Keratinocyte (primary cell): ENCODE results near the gene BCAT1. TPM values are rescaled to one million over a fixed set of nuclear protein-coding genes. Genes with fewer than 3 reads are reported as not detected.
"Not testable (repeated sequence)": the region's sequence is repeated elsewhere in the genome, so short reads cannot be mapped to it uniquely, and the experiment has no call there.

Experiments used
- DNase-seq: peaks from one replicate; pipeline ENCODE4 v3.0.0-alpha.2; 2011; ENCODE audit warnings: low read depth, missing footprints, low spot score
- FAIRE-seq: peaks from 2 replicates; lab custom pipeline; 2011; peaks lifted over from hg19 to GRCh38; lab: Jason Lieb, UNC
- H2AFZ ChIP-seq: 2 replicates; pipeline ENCODE4 v1.6.0; 2012; ENCODE audit warnings: low read length, control low read depth, inconsistent platforms; ENCODE audit not compliant: control insufficient read depth
- H3K27ac ChIP-seq: 2 replicates; pipeline ENCODE4 v1.5.1; 2011; ENCODE audit warnings: low read length; ENCODE audit not compliant: control insufficient read depth, insufficient read depth
- H3K27me3 ChIP-seq: 3 replicates; pipeline ENCODE4 v1.6.0; 2011; ENCODE audit warnings: low read length; ENCODE audit not compliant: control insufficient read depth, insufficient read depth; ENCODE audit errors: extremely low read depth
- H3K36me3 ChIP-seq, 2 experiments: 2 replicates in 1 of 2; 3 replicates in 1 of 2; pipeline ENCODE4 v1.5.1; 2011; ENCODE audit warnings: low read length in 2 of 2, mild to moderate bottlenecking in 1 of 2; ENCODE audit not compliant: control insufficient read depth in 2 of 2, insufficient read depth in 2 of 2; ENCODE audit errors: extremely low read depth in 1 of 2
- H3K4me1 ChIP-seq: 3 replicates; pipeline ENCODE4 v1.5.1; 2011; ENCODE audit warnings: low read length; ENCODE audit not compliant: control insufficient read depth, insufficient read depth; ENCODE audit errors: extremely low read depth
- H3K4me2 ChIP-seq: 3 replicates; pipeline ENCODE4 v1.6.0; 2011; ENCODE audit warnings: low read depth, low read length; ENCODE audit not compliant: control insufficient read depth, insufficient read depth; ENCODE audit errors: extremely low read depth
- H3K4me3 ChIP-seq, 3 experiments: fragments of 200-600 bp in 1 of 3; sonication (generic) in 1 of 3; 2 replicates in 2 of 3; 3 replicates in 1 of 3; pipeline ENCODE4 v1.5.1; 2011 to 2016; ENCODE audit warnings: low read length in 3 of 3, mild to moderate bottlenecking in 3 of 3, control low read depth in 2 of 3, inconsistent platforms in 1 of 3, low read depth in 1 of 3, mixed read lengths in 1 of 3, mixed run types in 1 of 3, moderate library complexity in 1 of 3; ENCODE audit not compliant: control insufficient read depth in 2 of 3, insufficient read depth in 2 of 3; ENCODE audit errors: extremely low read depth in 1 of 3
- H3K79me2 ChIP-seq: 2 replicates; pipeline ENCODE4 v1.6.0; 2012; ENCODE audit warnings: low read length; ENCODE audit not compliant: control insufficient read depth, insufficient read depth
- H3K9ac ChIP-seq: 3 replicates; pipeline ENCODE4 v1.6.0; 2011; ENCODE audit warnings: low read length; ENCODE audit not compliant: control insufficient read depth, insufficient read depth; ENCODE audit errors: extremely low read depth
- H3K9me1 ChIP-seq: 3 replicates; pipeline ENCODE4 v1.6.0; 2011; ENCODE audit warnings: low read length; ENCODE audit not compliant: control insufficient read depth, insufficient read depth; ENCODE audit errors: extremely low read depth
- H3K9me3 ChIP-seq: 2 replicates; pipeline ENCODE4 v1.5.1; 2012; ENCODE audit warnings: low read depth, low read length; ENCODE audit not compliant: control insufficient read depth
- H4K20me1 ChIP-seq: 3 replicates; pipeline ENCODE4 v1.6.0; 2011; ENCODE audit warnings: low read length; ENCODE audit not compliant: control insufficient read depth, insufficient read depth; ENCODE audit errors: extremely low read depth
- CTCF ChIP-seq, 3 experiments: IDR thresholded peaks in 1 of 3; conservative IDR thresholded peaks in 1 of 3; optimal IDR thresholded peaks in 1 of 3; 2 replicates in 2 of 3; 3 replicates in 1 of 3; pipeline versions ENCODE3 to v1.5.1; 2011; ENCODE audit warnings: low read length in 3 of 3, mild to moderate bottlenecking in 3 of 3, moderate library complexity in 2 of 3, control low read depth in 1 of 3, inconsistent platforms in 1 of 3; ENCODE audit not compliant: insufficient read depth in 2 of 3; ENCODE audit errors: extremely low read depth in 1 of 3
- EZH2 ChIP-seq: IDR thresholded peaks from one replicate; pipeline ENCODE4 v1.6.1; 2012; ENCODE audit warnings: inconsistent platforms, mild to moderate bottlenecking, low read length, moderate library complexity
- dilution Hi-C: fragments of 300-500 bp; cut with MboI; formaldehyde crosslinking; loops from one replicate; pipeline ENCODE4 v1.7.0; 2020; ENCODE audit warnings: low sequenced_read_pairs; ENCODE audit not compliant: extremely low pct_ligation_motif_present
- polyA plus RNA-seq, 5 experiments: library from polyadenylated mRNA; depleted of rRNA in 3 of 5; stranded (reverse) in 3 of 5; stranded (forward) in 1 of 5; unstranded in 1 of 5; fragments of >200 nt; gene quantifications; 1 replicate in 1 of 5; 2 replicates in 3 of 5; 3 replicates in 1 of 5; pipeline versions ENCODE4 v1.2.1 to v1.2.3, GENCODE V29; 2011 to 2012; ENCODE audit warnings: missing spikeins in 2 of 5, low read depth in 1 of 5, low replicate concordance in 1 of 5

The BCAT1 gene
- polyA plus RNA-seq, 1 donor (not counting 4 experiments of a cell fraction or from before 2014, with no cell fraction given): 6.5 TPM

- no peak overlapping the region for H2AFZ ChIP-seq
- dilution Hi-C loops: no loop called here
- no peaks in the 10 kb centered on the region for H3K9me1 ChIP-seq
- H3K9me3 ChIP-seq: no peaks in the 10 kb centered on the region
- no peaks in the 10 kb centered on the region for H3K36me3 ChIP-seq
- H3K9ac ChIP-seq: no peak overlapping the region
- no peak for DNase-seq
- no peaks in the 10 kb centered on the region for H3K79me2 ChIP-seq
- H3K4me1 ChIP-seq: peaks cover 2% of the 10 kb centered on the region
- no peak overlapping the region for H3K4me2 ChIP-seq
- TF ChIP-seq CTCF (optimal IDR thresholded peaks at IDR 0.05 in 1 of 3, IDR thresholded peaks at IDR 0.05 in 1 of 3, conservative IDR thresholded peaks at IDR 0.05 in 1 of 3; ENCODE audit: extremely low read depth in 1 of 3, insufficient read depth in 2 of 3, low read length in 3 of 3) (no peak), EZH2 (no peak)
- FAIRE-seq: no peak
- H4K20me1 ChIP-seq: no peaks in the 10 kb centered on the region
- no peak overlapping the region for H3K27ac ChIP-seq
- no peaks in the 10 kb centered on the region for H3K27me3 ChIP-seq
- H3K4me3 ChIP-seq: no peak overlapping the region
These were observed 15.4 kb upstream of the BCAT1 start for GRCh38 chr12:24964342-24964741.

- Histone ChIP-seq H3K4me1 (peaks cover 2% of the 10 kb centered on the region), H3K9me1 (no peaks in the 10 kb centered on the region), H3K9me3 (no peaks in the 10 kb centered on the region), H3K36me3 (no peaks in the 10 kb centered on the region), H3K79me2 (no peaks in the 10 kb centered on the region), H3K4me2 (no peak overlapping the region), H3K4me3 (no peak overlapping the region), H3K9ac (no peak overlapping the region), H3K27ac (no peak overlapping the region), H3K27me3 (no peaks in the 10 kb centered on the region), H2AFZ (no peak overlapping the region), H4K20me1 (no peaks in the 10 kb centered on the region)
- DNase-seq: no peak
- TF ChIP-seq CTCF (optimal IDR thresholded peaks at IDR 0.05 in 1 of 3, IDR thresholded peaks at IDR 0.05 in 1 of 3, conservative IDR thresholded peaks at IDR 0.05 in 1 of 3; ENCODE audit: extremely low read depth in 1 of 3, insufficient read depth in 2 of 3, low read length in 3 of 3) (peak; percentile 87 to 92 (median 87)), EZH2 (no peak)
- dilution Hi-C loops: no loop called here
- FAIRE-seq: peak; percentile 86
These were observed 11.4 kb upstream of the BCAT1 start for GRCh38 chr12:24960222-24960855.

GRCh38 chr12:24956351-24956750 is 7.5 kb upstream of the BCAT1 start:
- H3K4me3 ChIP-seq, H3K9ac ChIP-seq, H2AFZ ChIP-seq, H3K9me3 ChIP-seq, H3K36me3 ChIP-seq, dilution Hi-C loops, H3K27ac ChIP-seq, DNase-seq, FAIRE-seq, H3K79me2 ChIP-seq, H3K4me2 ChIP-seq, H3K9me1 ChIP-seq, H3K27me3 ChIP-seq, H4K20me1 ChIP-seq, H3K4me1 ChIP-seq: not testable (repeated sequence)
